ENCODE measurements around the gene SUMF2. TPM values are rescaled to one million over a fixed set of nuclear protein-coding genes. Genes with fewer than 3 reads are reported as not detected.

The SUMF2 gene
- total RNA-seq, 2 donors from 2014 or later = 106 to 107 TPM

DNA sequence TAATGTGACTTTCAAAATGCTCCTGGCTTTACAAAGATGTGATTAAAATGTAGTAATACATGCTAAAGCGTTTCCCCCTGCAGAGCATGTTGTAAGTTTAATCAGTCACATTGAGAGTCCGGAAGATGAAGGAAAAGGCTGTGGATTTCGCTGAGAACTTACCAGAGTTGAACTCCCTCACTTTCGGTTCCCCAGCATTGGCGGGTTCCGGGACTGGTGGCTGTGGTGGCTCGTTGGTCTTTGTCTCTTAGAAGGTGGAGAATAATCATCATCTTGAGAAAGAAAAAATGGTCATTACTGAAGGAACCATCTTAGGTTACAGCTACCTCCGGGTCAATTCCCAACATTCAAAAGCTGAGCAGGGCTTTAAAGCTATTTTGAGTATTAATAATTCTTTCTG, 61.7 kb downstream of the SUMF2 start:
- no peak overlapping the region for H3K27ac Mint-ChIP-seq
- ATAC-seq (no peak), DNase-seq (ENCODE audit: low spot score in 2 of 2) (no peak)
- H3K9me3 Mint-ChIP-seq = no peaks in the 10 kb centered on the region
- H3K36me3 Mint-ChIP-seq = no peaks in the 10 kb centered on the region

DNA sequence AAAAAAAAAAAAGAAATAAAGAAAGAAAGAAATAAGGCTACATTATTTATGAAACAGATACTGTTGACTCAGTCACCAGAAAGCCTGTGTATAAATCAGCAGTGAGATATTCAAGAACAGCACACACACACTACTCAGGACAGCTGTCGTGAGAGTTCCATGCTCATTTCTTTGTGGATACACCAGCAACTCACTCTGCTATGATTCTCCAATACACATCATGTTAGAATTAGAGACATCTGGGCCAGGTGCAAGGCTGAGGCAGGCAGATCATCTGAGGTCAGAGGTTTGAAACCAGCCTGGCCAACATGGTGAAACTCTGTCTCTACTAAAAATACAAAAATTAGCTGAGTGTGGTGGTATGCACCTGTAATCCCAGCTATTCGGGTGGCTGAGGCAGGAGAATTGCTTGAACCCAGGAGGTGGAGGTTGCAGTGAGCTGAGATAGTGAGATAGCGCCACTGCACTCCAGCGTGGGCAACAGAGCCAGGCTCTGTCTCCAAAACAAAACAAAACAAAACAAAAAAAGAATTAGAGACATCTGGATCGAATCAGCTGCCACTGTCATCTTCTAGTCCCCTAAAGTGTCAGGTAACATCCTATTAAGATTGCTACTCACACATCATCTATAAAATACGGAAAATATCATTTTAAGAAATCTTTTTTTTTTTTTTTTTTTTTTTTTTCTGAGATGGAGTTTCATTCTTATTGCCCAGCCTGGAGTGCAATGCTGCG, 63.3 kb downstream of the SUMF2 start:
- Mint-ChIP-seq H3K27ac (no peak overlapping the region), H3K36me3 (no peaks in the 10 kb centered on the region), H3K9me3 (no peaks in the 10 kb centered on the region)
- ATAC-seq (no peak), DNase-seq (ENCODE audit: low spot score in 2 of 2) (no peak)

Other genes starting within 250 kb of the SUMF2 start
- not detected for gene SEPTIN14, start 201.5 kb upstream of the SUMF2 start, total RNA-seq
- gene ZNF713, start 176.8 kb upstream of the SUMF2 start, total RNA-seq = 1 to 10 TPM; 2.9 to 4.3 TPM
- 10 to 100 TPM; 18.8 to 25.1 TPM for gene MRPS17, start 112.4 kb upstream of the SUMF2 start, total RNA-seq
- 10 to 100 TPM; 51.2 to 56.6 TPM for gene NIPSNAP2, start 99.7 kb upstream of the SUMF2 start, total RNA-seq
- gene PSPH, start 12.8 kb upstream of the SUMF2 start, total RNA-seq = 10 to 100 TPM in 1 of 2 donors, 1 to 10 TPM in 1; 7.7 to 21.1 TPM
- gene CCT6A, start 12.5 kb upstream of the SUMF2 start, total RNA-seq = 100 to 1,000 TPM; 173 to 236 TPM
- gene PHKG1, start 28.7 kb downstream of the SUMF2 start, total RNA-seq = 1 to 10 TPM; 4.1 to 9.4 TPM
- gene CHCHD2, start 42.2 kb downstream of the SUMF2 start, total RNA-seq = 100 to 1,000 TPM; 658 to 742 TPM
- under 1 TPM in 1 of 2 donors, not detected in 1; 0.60 TPM for gene NUPR2, start 52.1 kb downstream of the SUMF2 start, total RNA-seq

Measured in activated naive CD4-positive, alpha-beta T cell treated with anti-CD3 and anti-CD28 coated beads, Interleukin-2, amount 50 U/mL, for 72 hours (primary cell).